Type B pancreatic cell (in vitro differentiated cells): ENCODE results near the gene C17orf107. TPM values are rescaled to one million over a fixed set of nuclear protein-coding genes. Genes with fewer than 3 reads are reported as not detected.
"Not testable (repeated sequence)": the region's sequence is repeated elsewhere in the genome, so short reads cannot be mapped to it uniquely, and the experiment has no call there.

Experiments
- DNase-seq: peaks from one replicate; pipeline ENCODE4 v3.0.0; 2021; ENCODE audit warnings: mixed read lengths; ENCODE audit not compliant: unreplicated experiment; ENCODE audit errors: extremely low spot score
- H3K27ac Mint-ChIP-seq: 2 replicates; pipeline ENCODE4 v1.8.0; 2021; ENCODE audit warnings: mild to moderate bottlenecking, mixed read lengths
- H3K27me3 Mint-ChIP-seq: 2 replicates; pipeline ENCODE4 v1.8.0; 2021; ENCODE audit warnings: mixed read lengths
- H3K36me3 Mint-ChIP-seq: 2 replicates; pipeline ENCODE4 v1.8.0; 2021; ENCODE audit warnings: mixed read lengths
- H3K4me1 Mint-ChIP-seq: one replicate; pipeline ENCODE4 v1.8.0; 2021; ENCODE audit warnings: mixed read lengths; ENCODE audit not compliant: unreplicated experiment
- H3K4me3 Mint-ChIP-seq: 2 replicates; pipeline ENCODE4 v1.8.0; 2021; ENCODE audit warnings: mild to moderate bottlenecking, mixed read lengths
- H3K9me3 Mint-ChIP-seq: 2 replicates; pipeline ENCODE4 v1.8.0; 2021; ENCODE audit warnings: mixed read lengths
- total RNA-seq: library from RNA; stranded (reverse); gene quantifications from 2 replicates; pipeline ENCODE4 v1.2.1, GENCODE V29; 2021; ENCODE audit warnings: low replicate concordance
- TF ChIP-seq, protein P1 (sequence below): fragments of 200-600 bp; sonication (generic); conservative IDR thresholded peaks from 2 replicates; pipeline ENCODE4 v1.5.0; 2021; ENCODE audit warnings: antibody characterized with exemption, mild to moderate bottlenecking

The C17orf107 gene
- total RNA-seq, 1 donor from 2014 or later: 4.4 TPM

DNA sequence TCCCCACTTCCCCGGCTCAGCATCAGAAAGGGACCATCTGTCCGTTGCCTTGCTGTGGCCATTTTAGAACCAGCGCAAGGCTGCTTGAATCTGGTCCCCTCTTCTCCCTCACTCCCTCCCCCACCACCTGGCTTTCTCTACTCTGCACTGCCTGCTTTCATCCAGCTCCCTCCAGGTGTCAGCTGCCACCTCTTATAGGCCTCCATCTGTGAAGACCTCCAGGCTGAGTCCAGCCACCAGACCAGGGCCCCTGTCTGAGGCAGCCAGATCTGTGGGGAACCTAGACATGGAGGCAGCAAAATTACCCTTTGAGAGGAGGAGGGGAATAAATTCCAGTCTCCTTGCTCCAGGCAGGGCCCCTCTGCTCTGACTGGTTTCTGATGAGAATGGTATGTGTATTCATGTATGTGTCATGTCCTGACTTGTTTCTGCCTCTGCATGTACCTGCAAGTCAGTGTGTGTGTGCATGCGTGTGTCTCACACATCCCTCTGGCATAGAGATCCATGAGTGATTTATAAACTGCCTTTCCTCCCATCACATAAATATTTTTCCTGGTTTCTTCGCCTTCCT, 45.1 kb upstream of the C17orf107 start:
- Mint-ChIP-seq H3K27ac (peak overlapping the region; percentile 97), H3K9me3 (no peaks in the 10 kb centered on the region), H3K4me3 (peak overlapping the region; percentile 66), H3K27me3 (no peaks in the 10 kb centered on the region), H3K36me3 (peaks cover 25% of the 10 kb centered on the region), H3K4me1 (peaks cover 62% of the 10 kb centered on the region)
- no peak for DNase-seq
- TF ChIP-seq, protein P1, sequence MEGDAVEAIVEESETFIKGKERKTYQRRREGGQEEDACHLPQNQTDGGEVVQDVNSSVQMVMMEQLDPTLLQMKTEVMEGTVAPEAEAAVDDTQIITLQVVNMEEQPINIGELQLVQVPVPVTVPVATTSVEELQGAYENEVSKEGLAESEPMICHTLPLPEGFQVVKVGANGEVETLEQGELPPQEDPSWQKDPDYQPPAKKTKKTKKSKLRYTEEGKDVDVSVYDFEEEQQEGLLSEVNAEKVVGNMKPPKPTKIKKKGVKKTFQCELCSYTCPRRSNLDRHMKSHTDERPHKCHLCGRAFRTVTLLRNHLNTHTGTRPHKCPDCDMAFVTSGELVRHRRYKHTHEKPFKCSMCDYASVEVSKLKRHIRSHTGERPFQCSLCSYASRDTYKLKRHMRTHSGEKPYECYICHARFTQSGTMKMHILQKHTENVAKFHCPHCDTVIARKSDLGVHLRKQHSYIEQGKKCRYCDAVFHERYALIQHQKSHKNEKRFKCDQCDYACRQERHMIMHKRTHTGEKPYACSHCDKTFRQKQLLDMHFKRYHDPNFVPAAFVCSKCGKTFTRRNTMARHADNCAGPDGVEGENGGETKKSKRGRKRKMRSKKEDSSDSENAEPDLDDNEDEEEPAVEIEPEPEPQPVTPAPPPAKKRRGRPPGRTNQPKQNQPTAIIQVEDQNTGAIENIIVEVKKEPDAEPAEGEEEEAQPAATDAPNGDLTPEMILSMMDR: no peak

DNA sequence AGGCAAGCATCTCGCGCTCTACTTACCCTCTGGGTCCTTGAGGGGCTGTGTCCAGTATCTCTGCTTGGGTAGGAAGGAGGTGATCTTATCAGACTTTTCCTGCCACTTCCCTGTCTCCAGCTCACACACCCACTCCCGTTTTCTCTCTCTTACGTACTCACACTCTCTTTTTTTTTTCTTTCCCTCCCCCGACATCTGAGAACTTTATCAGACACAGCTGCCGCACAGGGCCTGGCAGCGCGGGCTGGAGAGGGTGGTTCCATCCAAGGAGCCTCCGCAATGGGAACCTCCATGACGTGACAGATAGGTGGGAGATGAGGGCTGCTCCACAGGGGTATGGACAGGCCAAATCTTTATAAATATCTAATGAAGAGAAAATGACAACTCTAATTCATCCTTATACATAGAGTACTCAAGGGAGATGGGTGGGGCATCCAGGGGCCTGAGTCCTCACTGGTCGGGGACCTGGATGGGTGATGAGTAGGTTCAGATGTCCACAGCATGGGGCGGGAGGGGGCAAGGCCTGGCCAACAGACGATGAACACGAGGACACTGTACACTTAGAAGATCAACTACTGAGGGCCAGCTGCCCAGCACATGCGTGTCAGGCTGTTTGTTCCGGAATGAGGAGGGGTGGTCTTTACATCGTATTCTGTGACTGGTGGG, 42.9 kb upstream of the C17orf107 start:
- peaks cover 56% of the 10 kb centered on the region for H3K4me1 Mint-ChIP-seq
- H3K27ac Mint-ChIP-seq: peak overlapping the region; percentile 86
- H3K27me3 Mint-ChIP-seq: no peaks in the 10 kb centered on the region

DNA sequence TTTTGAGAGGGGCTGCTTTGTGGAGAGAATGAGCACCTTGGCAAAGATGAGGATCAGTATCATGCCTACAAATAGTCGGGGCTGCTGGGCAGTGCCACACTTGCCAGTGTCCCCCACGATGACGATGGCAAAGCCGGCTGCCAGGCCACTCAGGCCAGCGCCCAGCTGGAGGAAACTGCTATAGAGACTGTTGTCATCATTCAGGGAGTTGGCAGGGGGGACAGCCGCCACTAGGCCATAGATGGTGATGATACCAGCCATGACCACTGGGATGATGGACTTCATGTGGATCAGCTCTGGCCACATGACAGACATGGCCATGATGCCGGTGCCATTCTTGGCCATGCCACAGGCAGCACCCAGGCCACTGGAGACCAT, 42.4 kb upstream of the C17orf107 start:
- peak overlapping the region; percentile 86 for H3K27ac Mint-ChIP-seq
- H3K27me3 Mint-ChIP-seq: no peaks in the 10 kb centered on the region
- TF ChIP-seq, protein P1: no peak
- peaks cover 26% of the 10 kb centered on the region for H3K36me3 Mint-ChIP-seq
- peak overlapping the region; percentile 37 for H3K4me3 Mint-ChIP-seq
- H3K9me3 Mint-ChIP-seq: no peaks in the 10 kb centered on the region
- no peak for DNase-seq
- peaks cover 53% of the 10 kb centered on the region for H3K4me1 Mint-ChIP-seq

More for the DNA sequence above, 42.9 kb upstream of the C17orf107 start:
- H3K4me3 Mint-ChIP-seq: peak overlapping the region; percentile 37
- no peaks in the 10 kb centered on the region for H3K9me3 Mint-ChIP-seq
- peaks cover 26% of the 10 kb centered on the region for H3K36me3 Mint-ChIP-seq
- TF ChIP-seq, protein P1: no peak
- DNase-seq: no peak

DNA sequence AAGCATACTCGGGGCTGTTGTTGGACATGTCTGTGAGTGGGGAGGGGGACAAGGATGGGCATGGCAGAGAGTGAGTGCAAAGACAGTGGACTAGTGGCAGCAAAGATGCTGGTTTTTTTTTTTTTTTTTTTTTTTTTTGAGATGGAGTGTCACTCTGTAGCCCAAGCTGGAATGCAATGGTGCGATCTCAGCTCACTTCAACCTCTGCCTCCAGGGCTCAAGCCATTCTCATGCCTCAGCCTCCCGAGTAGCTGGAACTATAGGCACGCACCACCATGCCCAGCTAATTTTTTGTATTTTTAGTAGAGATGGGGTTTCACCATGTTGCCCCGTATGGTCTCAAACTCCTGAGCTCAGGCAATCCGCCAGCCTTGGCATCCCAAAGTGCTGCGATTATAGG, 42.0 kb upstream of the C17orf107 start:
- Mint-ChIP-seq H3K36me3 (peaks cover 26% of the 10 kb centered on the region), H3K4me1 (peaks cover 49% of the 10 kb centered on the region), H3K27ac (peak overlapping the region; percentile 71)
- H3K9me3 Mint-ChIP-seq, H3K27me3 Mint-ChIP-seq, H3K4me3 Mint-ChIP-seq, DNase-seq: not testable (repeated sequence)

DNA sequence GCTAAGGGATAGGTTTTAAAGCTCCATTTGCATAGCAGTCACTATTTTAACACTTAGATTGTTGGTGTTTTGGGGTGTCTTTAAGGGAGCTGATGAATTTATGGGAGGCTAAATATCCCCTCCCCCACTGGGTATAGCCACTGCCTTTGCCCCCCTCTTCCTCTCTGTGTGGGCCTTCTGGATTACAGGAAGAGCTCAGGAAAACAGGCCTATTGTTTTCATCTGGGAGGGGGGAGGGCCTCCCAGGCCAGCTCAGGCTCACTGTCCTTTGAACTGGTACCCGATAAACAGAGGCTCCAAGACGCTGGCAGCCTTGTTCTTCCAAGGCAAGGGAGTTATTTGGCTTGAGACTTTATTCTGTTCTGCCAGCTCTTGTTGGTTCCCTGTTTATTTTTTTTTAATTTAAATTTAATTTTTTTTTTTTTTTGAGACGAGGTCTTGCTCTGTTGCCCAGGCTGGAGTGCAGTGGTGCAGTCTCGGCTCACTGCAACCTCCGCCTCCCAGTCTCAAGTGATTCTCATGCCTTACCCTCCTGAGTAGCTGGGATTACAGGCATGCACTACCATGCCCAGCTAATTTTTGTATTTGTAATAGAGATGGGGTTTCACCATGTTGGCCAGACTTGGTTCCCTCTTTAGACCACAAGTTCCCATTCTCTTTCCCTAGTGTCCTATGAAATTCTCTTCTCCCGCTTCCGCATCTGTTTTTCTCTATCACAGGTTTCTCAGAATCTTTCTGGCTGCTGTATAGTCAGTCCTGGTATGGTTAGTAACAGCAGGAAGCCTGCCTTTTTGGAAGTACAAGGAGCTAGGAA, 41.1 kb upstream of the C17orf107 start:
- Mint-ChIP-seq H3K27ac (peak overlapping the region; percentile 81), H3K4me3 (peak overlapping the region; percentile 35), H3K27me3 (no peaks in the 10 kb centered on the region), H3K36me3 (peaks cover 29% of the 10 kb centered on the region), H3K4me1 (peaks cover 47% of the 10 kb centered on the region), H3K9me3 (no peaks in the 10 kb centered on the region)
- TF ChIP-seq, protein P1: no peak
- no peak for DNase-seq

DNA sequence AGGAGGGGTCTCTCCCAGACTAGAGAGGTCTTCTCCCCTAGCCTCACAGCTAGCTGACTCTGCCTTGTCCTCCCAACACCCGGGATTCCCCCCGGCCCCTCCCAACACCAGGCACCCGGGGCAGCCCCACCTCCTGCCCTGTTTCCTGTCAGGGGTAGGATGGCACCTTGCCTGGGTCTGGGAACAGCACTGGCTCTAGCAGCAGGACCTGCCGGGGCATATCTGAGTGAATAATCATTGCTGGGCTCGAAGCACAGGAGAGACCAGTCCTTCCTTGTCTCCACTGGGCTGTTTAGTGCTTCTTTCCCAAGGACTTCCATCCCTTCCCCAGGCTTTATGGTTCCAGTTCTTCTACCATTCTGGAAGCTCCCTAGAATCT, 40.5 kb upstream of the C17orf107 start:
- H3K36me3 Mint-ChIP-seq: peaks cover 30% of the 10 kb centered on the region
- peak overlapping the region; percentile 35 for H3K4me3 Mint-ChIP-seq
- no peak for DNase-seq
- peaks cover 45% of the 10 kb centered on the region for H3K4me1 Mint-ChIP-seq
- no peaks in the 10 kb centered on the region for H3K27me3 Mint-ChIP-seq
- H3K9me3 Mint-ChIP-seq: no peaks in the 10 kb centered on the region
- TF ChIP-seq, protein P1: no peak
- H3K27ac Mint-ChIP-seq: peak overlapping the region; percentile 81
